ENCODE results near the gene UNC5A.

GRCh38 chr5:176847148-176847547 is 36.8 kb downstream of the UNC5A start:
- no peak for TF ChIP-seq JUNB (CRISPR knock-in tag; conservative IDR thresholded peaks at IDR 0.05)
- no peak for TF ChIP-seq CTCF (IDR thresholded peaks at IDR 0.05 in 2 of 3, conservative IDR thresholded peaks at IDR 0.05 in 1 of 3; ENCODE audit: insufficient read depth in 2 of 3, low read depth in 1 of 3, low read length in 3 of 3)
- no peak for TF ChIP-seq CREB1 (IDR thresholded peaks at IDR 0.05)
- TF ChIP-seq CREB1 (CRISPR knock-in tag; IDR thresholded peaks at IDR 0.05) = no peak
- no peak for TF ChIP-seq ATF7 (IDR thresholded peaks at IDR 0.05)
- no peak for TF ChIP-seq ZNF224 (CRISPR knock-in tag; IDR thresholded peaks at IDR 0.05)
- no peak for TF ChIP-seq CTBP1 (IDR thresholded peaks at IDR 0.05; ENCODE audit: borderline replicate concordance)
- no peak for TF ChIP-seq E2F3 (CRISPR knock-in tag; IDR thresholded peaks at IDR 0.05)
- TF ChIP-seq GATA2 (CRISPR knock-in tag; IDR thresholded peaks at IDR 0.05) = no peak
- no peak for TF ChIP-seq ZZZ3 (IDR thresholded peaks at IDR 0.05)
- TF ChIP-seq CEBPB (tag; IDR thresholded peaks at IDR 0.05) = no peak
- no peak for TF ChIP-seq MAFG (tag; conservative IDR thresholded peaks at IDR 0.05)
- no peak for TF ChIP-seq SMAD3 (CRISPR knock-in tag; conservative IDR thresholded peaks at IDR 0.05)
